HK-2 (cell line): Measurements from ENCODE around the gene IP6K1.
A peak's percentile ranks its signal among the peaks of the same experiment; 100 is the strongest.
"Not testable (repeated sequence)": the region's sequence is repeated elsewhere in the genome, so short reads cannot be mapped to it uniquely, and the experiment has no call there.

Experiments
- DNase-seq: peaks from one replicate; pipeline ENCODE4 v3.0.0-alpha.2; 2018; ENCODE audit not compliant: unreplicated experiment

Gene IP6K1

DNA sequence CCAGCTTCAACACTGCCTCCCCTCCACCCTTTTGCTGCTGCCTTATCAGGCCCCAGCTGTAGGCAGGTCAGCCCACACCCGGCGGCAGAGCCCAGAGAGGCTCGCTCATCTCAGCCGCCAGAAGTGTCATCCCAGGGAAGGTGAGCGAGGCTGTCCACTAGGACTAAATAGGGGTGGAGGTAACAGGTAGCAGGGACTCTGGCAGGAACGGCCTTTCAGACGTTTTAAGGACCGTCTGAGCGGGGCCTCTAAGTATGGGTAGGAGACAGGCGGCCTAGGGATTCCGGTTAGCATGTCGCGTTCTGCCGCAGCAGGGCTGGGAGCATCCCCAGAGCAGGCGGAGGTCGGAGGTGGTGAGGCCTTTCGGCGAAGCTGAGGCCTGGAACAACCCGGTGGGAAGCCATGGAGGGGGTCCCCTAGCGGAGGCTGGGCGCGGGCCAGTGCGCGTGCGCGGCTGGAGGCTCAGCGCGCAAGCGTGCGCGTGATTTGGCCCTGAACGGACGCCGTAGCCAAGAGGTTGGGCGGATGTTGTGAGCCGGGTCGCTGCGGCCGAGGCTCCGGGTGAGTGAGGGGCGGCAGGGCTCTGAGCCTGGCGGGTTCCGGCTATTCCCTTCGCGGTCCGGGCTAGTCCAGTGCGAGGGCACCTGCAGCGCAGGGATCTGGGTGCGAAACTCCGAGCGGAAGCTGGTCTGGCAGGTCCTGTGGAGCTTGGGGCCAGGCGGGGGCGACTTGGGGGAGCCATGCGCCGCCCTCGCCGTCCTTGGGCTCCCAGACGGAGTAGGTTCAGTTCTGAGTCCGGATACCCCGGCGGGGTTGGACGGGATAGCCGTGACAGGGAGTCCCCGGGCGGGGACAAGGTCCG is 97.1 kb downstream of the IP6K1 start, which contains the start of the genes MST1 and RNF123:
TSS of gene MST1 (minus strand) at position 429 of the 862 bp plus-strand sequence. CDS start 783 bp downstream, outside the sequence.
TSS of gene RNF123 (plus strand) at position 512 of the 862 bp plus-strand sequence. CDS start 1,609 bp downstream, outside the sequence.
- peak; percentile 85 for DNase-seq

DNA sequence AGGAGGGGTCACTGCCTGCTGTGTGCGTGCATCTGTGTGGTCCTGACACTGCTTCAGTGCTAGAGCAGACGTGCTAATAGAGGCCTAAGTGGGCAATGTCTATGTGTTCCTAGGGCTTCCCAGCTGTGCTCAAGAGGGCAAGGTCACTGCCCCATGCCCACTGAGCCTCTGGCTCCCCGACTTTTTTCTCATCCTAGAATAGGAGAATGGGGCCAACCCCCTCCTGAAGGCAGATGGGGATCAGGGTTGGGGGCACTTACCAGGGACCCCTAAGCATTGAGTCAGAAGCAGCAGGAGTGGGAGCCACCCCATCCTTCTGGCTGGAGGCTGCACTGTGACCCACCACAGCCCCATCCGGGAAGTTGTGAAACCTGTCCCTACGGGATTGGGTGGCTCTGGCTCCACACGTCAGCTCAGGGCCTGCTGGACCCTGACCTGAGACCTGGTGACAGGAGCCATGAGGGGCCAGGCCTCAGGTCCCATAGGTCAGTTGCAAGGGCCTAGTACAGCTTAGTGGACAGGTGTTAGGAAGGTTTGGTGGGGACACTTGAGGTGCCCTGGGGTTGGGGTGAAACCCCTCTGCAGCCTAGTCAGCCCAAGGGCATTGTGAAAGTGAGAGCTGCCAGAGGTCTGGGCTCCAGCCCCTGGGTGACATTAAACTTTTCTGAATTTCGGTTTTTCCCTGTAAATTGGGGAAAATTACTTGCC is 97.8 kb downstream of the IP6K1 start:
- not testable (repeated sequence) for DNase-seq

DNA sequence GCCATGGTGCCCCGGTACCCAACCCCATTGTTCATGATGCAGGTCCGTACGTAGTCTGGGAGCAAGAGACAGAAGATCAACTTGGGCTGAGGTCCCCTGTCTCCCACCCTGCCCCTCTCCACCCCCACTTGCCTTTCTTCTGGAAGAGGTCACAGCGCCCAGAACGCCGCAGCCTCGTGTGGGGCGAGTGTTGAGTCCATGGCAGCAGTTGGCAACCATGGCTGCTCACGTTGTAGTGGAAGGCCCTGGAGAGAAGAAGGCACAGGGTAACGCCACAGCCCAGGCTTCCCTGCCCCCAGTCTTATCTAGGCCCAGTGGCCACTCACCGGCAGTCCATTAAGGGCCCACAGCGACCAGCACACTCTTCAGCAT is 98.9 kb downstream of the IP6K1 start:
- not testable (repeated sequence) for DNase-seq

DNA sequence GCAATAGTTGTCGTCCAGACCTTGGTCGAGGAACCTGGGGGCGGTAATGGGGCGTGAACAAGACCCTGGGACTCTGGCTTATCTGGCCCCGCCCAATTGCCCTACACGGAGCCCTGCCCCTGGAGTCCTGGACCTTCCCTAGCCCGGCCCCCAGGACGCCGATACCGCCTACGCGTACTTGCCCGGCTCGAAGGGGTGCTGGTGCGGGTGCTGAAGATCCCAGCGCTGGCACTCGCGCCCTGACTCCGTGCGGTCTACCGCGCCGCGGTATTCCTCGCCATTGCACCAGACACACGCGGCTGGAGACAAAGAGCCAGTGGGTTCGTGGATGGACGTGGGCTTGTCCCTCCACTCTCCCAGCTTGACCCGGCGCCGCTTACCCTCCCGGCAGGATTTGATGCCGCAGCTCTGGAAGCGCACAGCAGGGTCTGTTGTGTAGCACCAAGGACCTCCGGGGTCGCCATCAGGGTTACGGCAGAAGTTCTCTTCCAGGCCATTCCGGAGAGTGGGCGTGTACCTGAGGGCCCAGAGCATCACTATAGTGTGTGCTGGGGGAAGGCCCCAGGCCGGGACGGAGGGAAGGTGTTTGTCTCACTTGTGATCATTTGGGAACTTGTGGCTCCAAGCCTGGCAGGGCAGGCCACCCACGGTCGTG is 99.4 kb downstream of the IP6K1 start:
- not testable (repeated sequence) for DNase-seq

DNA sequence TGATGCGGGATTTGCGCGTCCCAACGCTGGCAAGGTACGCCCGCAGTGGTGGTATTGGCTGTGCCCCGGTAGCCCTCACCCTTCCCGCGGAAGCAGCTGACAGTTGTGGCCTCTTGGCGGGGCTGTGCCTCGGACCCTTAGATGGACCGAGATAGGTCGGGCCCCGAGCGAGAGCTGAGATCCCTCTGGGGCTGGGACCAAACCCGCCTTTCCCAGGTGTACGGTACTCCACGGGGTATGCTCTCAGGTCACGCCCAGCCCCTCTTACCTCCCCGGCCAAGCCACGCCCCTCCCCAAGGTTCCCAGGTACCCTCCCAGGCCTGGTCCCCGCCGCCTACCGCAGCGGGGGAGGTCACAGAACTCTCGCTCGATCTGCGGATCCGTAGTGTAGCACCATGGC is 100.0 kb downstream of the IP6K1 start:
- not testable (repeated sequence) for DNase-seq

DNA sequence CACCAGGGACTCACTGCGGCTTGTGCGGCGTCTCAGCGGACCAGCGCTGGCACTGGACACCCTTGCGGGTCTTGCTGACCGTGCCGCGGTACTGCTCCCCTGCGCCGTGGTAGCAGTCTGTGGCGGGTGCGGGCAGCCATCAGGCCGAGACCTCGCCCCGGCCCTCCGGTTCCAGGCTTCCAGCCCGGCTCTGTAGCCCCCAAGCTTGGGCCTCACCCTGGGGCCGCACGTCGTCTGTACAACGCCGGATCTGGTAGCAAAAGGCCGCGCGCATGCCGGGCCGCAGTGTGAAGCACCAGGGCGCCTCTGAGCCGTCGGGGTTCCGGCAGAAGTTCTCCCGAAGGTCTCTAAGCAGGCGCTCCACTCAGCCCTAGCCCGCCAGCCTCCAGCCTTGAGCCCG is 100.5 kb downstream of the IP6K1 start:
- DNase-seq: not testable (repeated sequence)

DNA sequence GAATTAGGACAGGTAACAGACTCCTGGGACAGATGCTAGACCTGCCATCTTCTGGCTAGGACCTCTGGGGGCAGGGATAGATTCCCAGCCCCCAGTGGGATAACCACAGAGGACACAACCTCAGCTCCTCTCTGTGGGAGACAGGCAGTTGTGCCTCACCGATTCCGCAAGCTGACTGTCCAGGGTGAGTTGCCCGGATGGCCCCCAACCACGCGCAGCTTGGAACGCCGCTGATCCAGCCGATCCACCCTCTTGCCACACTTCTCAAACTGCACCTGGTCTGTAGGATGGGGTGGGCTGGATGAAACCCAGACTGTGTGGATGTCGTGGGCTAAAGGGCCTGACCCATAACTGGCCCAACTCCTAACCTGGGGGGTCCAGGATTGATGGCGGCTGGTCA is 101.2 kb downstream of the IP6K1 start:
- DNase-seq: not testable (repeated sequence)

DNA sequence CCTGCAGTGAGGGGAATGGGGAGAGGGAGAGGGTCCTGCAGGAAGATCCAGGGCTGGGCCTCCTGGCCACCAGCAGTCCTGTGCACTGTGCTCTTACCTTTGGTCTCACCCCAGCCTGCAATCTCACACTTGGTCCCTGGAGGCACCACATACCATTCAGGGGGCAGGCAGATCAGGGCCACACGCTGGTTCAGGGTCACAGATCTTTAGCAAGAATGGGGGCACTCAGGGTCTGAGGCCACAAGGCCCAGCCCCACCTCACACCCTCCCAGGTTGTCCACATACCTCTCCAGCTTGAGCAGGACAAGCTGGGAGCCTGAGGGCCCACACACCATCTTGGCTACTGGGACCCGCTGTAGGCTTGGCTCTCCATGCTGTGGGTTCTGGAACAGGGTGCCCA is 101.9 kb downstream of the IP6K1 start:
- DNase-seq: not testable (repeated sequence)

DNA sequence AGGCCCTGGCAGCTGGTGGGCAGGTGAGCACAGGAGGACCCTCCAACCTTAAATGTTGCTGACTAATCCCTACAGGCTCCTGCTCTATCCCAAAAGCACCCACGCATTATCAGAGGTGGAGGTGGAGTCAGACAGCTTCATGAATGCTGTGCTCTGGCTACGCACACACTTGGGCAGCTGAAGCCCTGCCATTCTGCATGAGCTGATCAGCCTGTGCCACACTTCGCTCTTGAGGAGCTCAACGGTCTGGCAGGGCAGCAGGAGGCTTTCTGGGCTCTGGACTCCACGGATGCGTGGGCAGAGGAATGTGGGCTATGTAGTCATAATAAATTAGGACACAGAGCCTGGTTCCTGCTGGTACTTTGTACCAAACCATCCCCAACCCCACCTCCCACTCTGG is 103.2 kb downstream of the IP6K1 start:
- no peak for DNase-seq

DNA sequence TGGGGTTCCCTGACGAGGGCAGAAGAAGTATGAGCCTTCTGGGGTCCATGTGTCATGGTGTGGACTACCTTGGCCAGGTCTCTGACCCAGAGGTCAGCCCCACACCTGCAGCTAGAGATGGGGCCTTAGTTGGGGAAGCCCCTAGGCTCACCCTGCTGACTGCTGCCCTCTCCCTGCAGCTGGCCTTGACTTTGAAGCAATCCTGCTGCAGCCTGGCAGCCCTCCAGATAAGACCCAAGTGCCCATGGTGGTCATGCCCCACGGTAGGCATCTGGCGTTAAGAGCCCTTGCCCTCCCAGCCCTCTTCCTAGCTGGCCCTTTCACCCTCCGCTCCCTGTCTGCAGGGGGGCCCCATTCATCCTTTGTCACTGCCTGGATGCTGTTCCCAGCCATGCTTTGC is 104.8 kb downstream of the IP6K1 start:
- no peak for DNase-seq

DNA sequence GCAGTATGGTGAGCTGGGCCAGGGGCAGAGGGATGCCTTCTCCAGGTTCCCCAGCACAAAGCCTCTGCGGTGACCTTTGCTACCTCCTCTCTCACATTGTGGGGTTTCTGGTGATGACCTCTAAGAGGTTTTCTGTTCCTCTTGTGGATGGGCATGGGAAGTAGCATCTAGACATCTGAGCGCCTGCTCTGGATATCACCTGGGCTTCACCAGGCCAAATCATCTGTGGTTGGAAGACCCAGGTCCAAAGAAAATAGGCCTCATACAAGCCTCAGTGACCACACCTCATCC is 105.2 kb downstream of the IP6K1 start:
- DNase-seq: no peak

DNA sequence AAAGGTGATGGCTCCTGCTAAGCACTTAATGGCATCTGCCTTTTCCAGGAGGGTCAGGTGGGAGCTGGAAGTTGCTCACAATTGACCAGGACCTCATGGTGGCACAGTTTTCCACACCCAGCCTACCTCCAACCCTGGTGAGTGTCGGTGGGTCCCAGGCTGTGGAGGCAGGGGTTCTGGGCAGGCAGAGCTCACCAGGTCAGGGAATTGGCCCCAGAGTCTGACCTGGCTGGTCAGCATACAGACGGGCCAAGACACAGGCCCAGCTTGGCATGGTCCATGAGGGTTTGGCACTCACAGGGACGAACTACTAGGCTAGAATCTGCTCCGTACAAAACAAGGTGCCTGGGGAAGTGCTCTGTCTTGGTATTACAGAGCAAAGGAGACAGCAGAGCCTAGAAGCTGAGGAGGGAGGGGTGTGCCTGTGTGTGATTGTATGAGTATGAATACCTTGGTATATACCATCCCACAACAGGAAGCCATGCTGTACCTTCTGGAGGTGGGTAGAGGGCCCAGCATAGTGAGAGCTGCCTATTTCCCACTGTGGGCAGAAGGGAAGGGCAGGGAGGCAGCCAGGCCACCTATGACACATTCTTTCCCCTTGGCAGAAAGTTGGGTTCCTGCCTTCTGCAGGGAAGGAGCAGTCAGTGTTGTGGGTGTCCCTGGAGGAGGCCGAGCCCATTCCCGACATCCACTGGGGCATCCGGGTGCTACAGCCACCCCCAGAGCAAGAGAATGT is 105.7 kb downstream of the IP6K1 start:
- DNase-seq: no peak

DNA sequence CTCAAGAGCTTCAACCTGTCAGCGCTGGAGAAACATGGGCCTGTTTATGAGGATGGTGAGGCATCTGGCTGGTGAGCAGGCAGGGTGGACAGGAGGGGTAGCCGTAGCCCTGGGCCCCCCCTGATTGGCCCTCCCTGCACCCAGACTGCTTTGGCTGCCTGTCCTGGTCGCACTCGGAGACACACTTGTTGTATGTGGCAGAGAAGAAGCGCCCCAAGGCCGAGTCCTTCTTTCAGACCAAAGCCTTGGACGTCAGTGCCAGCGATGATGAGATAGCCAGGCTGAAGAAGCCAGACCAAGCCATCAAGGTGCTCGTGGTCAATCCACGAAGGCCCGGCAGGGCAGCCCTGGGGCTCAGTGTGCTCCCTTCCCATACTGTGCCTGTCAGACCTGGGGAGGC is 110.4 kb downstream of the IP6K1 start:
- DNase-seq: no peak

DNA sequence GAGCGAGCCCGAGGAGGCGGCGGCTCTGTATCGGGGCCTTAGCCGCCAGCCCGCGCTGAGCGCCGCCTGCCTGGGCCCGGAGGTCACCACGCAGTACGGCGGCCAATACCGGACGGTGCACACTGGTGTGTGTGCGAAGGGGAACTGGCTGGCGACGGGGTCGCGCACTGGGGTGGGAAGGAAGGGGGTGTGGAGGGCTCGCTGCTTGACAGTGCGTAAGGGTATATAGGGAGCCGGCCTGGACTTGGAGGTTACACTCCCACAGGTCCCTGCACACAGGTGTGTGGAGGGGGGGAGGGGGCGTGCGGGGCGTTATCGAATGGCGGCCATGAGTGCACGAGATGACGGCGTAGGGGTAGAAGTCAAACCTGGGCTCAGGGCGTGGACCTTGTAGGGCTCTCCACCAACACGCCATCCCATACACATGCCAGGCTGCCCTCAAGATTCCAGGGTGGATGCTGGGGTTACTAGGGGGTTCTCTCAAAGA is 111.8 kb downstream of the IP6K1 start:
- no peak for DNase-seq
